HCT116 (cell line): ENCODE results near the gene INAFM1.
"Not testable (repeated sequence)": the region's sequence is repeated elsewhere in the genome, so short reads cannot be mapped to it uniquely, and the experiment has no call there.

ENCODE experiments used
- CBX3 ChIP-seq: IDR thresholded peaks from 2 replicates; pipeline ENCODE4 v1.6.1; 2012; ENCODE audit warnings: low read depth
- EZH2phosphoT487 ChIP-seq: fragments of 200-600 bp; IDR thresholded peaks from 2 replicates; pipeline ENCODE4 v1.6.1; 2018; ENCODE audit warnings: antibody characterized with exemption, borderline replicate concordance

DNA sequence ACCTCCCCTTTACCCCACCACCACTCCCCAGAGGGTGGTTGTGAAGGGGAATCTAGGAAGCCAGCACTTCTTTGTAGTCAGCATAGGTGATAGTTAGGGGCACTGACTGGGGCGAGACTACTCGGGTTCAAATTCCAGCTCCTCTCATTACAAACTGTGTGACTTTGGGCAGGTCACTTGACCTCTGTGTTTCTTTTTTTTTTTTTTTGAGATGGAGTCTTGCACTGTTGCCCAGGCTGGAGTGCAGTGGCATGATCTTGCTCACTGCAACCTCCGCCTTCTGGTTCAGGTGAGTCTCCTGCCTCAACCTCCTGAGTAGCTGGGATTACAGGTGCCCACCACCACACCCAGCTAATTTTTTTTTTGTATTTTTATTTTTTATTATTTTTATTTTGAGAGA lies 1.8 kb downstream of the INAFM1 start:
- TF ChIP-seq CBX3, EZH2phosphoT487: not testable (repeated sequence)
